SK-N-SH (cell line): ENCODE data around the gene MARVELD1. TPM values are rescaled to one million over a fixed set of nuclear protein-coding genes. Genes with fewer than 3 reads are reported as not detected.

Experiments used
- CTCF ChIA-PET: fragments of 300-600, 350-600 bp; formaldehyde crosslinking; extraction: SDS; loops from one replicate; lab custom pipeline; 2021; lab: Yijun Ruan, JAX
- POLR2A ChIA-PET: fragments of 350-600 bp; sonication (Branson Sonifier 250); formaldehyde crosslinking; extraction: SDS; loops from one replicate; lab custom pipeline; 2020; ENCODE audit warnings: antibody characterized with exemption, inconsistent platforms; lab: Yijun Ruan, JAX
- DNase-seq: peaks from one replicate; pipeline ENCODE4 v3.0.0; 2012
- H2AFZ ChIP-seq: fragments of 200-600 bp; sonication (generic); 2 replicates; pipeline ENCODE4 v1.8.1; 2016; ENCODE audit warnings: antibody characterized with exemption, mild to moderate bottlenecking, low read depth
- H3F3A ChIP-seq: fragments of 200-600 bp; sonication (generic); replicated peaks from 2 replicates; pipeline ENCODE3; 2016; ENCODE audit warnings: antibody characterized with exemption, mild to moderate bottlenecking; ENCODE audit not compliant: insufficient read depth
- H3K27ac ChIP-seq, 2 experiments: fragments of 200-500 bp in 1 of 2; fragments of 200-600 bp in 1 of 2; sonication (Bioruptor generic) in 1 of 2; sonication (generic), shearing (Covaris generic) in 1 of 2; 2 replicates each; pipeline versions ENCODE4 v1.5.1 to v1.6.1; 2014 to 2016; ENCODE audit warnings: low read depth in 2 of 2, inconsistent platforms in 1 of 2, low read length in 1 of 2, mild to moderate bottlenecking in 1 of 2, mixed read lengths in 1 of 2
- H3K27me3 ChIP-seq: fragments of 200-600 bp; sonication (generic), shearing (Covaris generic); 2 replicates; pipeline ENCODE4 v1.6.1; 2016; ENCODE audit warnings: mixed run types; ENCODE audit not compliant: insufficient read depth
- H3K36me3 ChIP-seq, 2 experiments: fragments of 200-500 bp in 1 of 2; fragments of 200-600 bp in 1 of 2; sonication (Bioruptor generic) in 1 of 2; sonication (generic) in 1 of 2; replicated peaks in 1 of 2; 2 replicates each; pipeline versions ENCODE3 to v1.5.1; 2014 to 2016; ENCODE audit warnings: low read length in 1 of 2, mild to moderate bottlenecking in 1 of 2; ENCODE audit not compliant: insufficient read depth in 2 of 2, control insufficient read depth in 1 of 2
- H3K4me1 ChIP-seq, 2 experiments: fragments of 200-500 bp in 1 of 2; fragments of 200-600 bp in 1 of 2; sonication (Bioruptor generic) in 1 of 2; sonication (generic), shearing (Covaris generic) in 1 of 2; 2 replicates each; pipeline versions ENCODE4 v1.5.1 to v1.6.1; 2014 to 2016; ENCODE audit warnings: low read depth in 1 of 2, low read length in 1 of 2, mixed run types in 1 of 2; ENCODE audit not compliant: insufficient read depth in 2 of 2, control insufficient read depth in 1 of 2
- H3K4me2 ChIP-seq: fragments of 200-600 bp; sonication (generic), shearing (Covaris generic); 2 replicates; pipeline ENCODE4 v1.6.1; 2017; ENCODE audit warnings: mixed run types
- H3K4me3 ChIP-seq, 2 experiments: fragments of 200-500 bp in 1 of 2; fragments of 200-600 bp in 1 of 2; sonication (Bioruptor generic) in 1 of 2; sonication (generic), shearing (Covaris generic) in 1 of 2; 2 replicates each; pipeline versions ENCODE4 v1.5.1 to v1.8.1; 2014 to 2016; ENCODE audit warnings: low read depth in 2 of 2, inconsistent platforms in 1 of 2, low read length in 1 of 2, mild to moderate bottlenecking in 1 of 2, mixed read lengths in 1 of 2, moderate library complexity in 1 of 2
- H3K79me2 ChIP-seq: fragments of 200-600 bp; sonication (generic); 2 replicates; pipeline ENCODE4 v1.8.1; 2017; ENCODE audit warnings: mild to moderate bottlenecking; ENCODE audit not compliant: insufficient read depth
- H3K9ac ChIP-seq: fragments of 200-600 bp; sonication (generic); 2 replicates; pipeline ENCODE4 v1.6.1; 2017; ENCODE audit warnings: mixed run types
- H3K9me2 ChIP-seq: fragments of 200-600 bp; sonication (generic); 2 replicates; pipeline ENCODE4 v1.6.1; 2017; ENCODE audit warnings: mixed run types
- H3K9me3 ChIP-seq: fragments of 200-600 bp; sonication (generic); 2 replicates; pipeline ENCODE4 v1.6.1; 2017; ENCODE audit warnings: mixed run types, mild to moderate bottlenecking, moderate library complexity
- H4K20me1 ChIP-seq: fragments of 200-600 bp; sonication (generic); 2 replicates; pipeline ENCODE4 v1.6.1; 2017; ENCODE audit warnings: mild to moderate bottlenecking, mixed run types; ENCODE audit not compliant: insufficient read depth
- CHD2 ChIP-seq: fragments of 150-350 bp; IDR thresholded peaks from 2 replicates; pipeline ENCODE4 v1.6.1; 2018; ENCODE audit warnings: low read length; ENCODE audit not compliant: partially characterized antibody
- ELF1 ChIP-seq: IDR thresholded peaks from 2 replicates; pipeline ENCODE4 v1.4.0; 2012
- FOXJ3 ChIP-seq: sonication (generic); formaldehyde crosslinking; IDR thresholded peaks from 2 replicates; pipeline ENCODE4 v1.5.1; 2020; ENCODE audit warnings: mild to moderate bottlenecking, missing genetic modification reagents
- GABPA ChIP-seq: IDR thresholded peaks from 2 replicates; pipeline ENCODE4 v1.4.0; 2012; ENCODE audit warnings: low read depth, mild to moderate bottlenecking
- JUND ChIP-seq: IDR thresholded peaks from 2 replicates; pipeline ENCODE4 v1.4.0; 2012
- NFIC ChIP-seq: IDR thresholded peaks from 2 replicates; pipeline ENCODE4 v1.4.0; 2012; ENCODE audit warnings: borderline replicate concordance
- RFX5 ChIP-seq: IDR thresholded peaks from 2 replicates; pipeline ENCODE4 v1.6.1; 2012; ENCODE audit warnings: mild to moderate bottlenecking, improper control_type of control experiment, low read length
- SMC3 ChIP-seq: IDR thresholded peaks from 2 replicates; pipeline ENCODE4 v1.6.1; 2012; ENCODE audit warnings: low read depth, low read length, improper control_type of control experiment
- TAF1 ChIP-seq: IDR thresholded peaks from 2 replicates; pipeline ENCODE4 v1.6.1; 2012; ENCODE audit warnings: low read depth, mild to moderate bottlenecking, low read length, moderate library complexity, borderline replicate concordance
- TCF12 ChIP-seq: IDR thresholded peaks from 2 replicates; pipeline ENCODE4 v1.4.0; 2012
- TEAD4 ChIP-seq: IDR thresholded peaks from 2 replicates; pipeline ENCODE4 v1.4.0; 2012; ENCODE audit warnings: mild to moderate bottlenecking, borderline replicate concordance; ENCODE audit not compliant: insufficient read depth
- WGBS: methylation state at CpG from one replicate; pipeline ENCODE4 v1.1.6; 2017; ENCODE audit warnings: low lambda C conversion rate; 5-methylcytosine and 5-hydroxymethylcytosine counted together
- polyA plus RNA-seq, 3 experiments: library from polyadenylated mRNA; depleted of rRNA; stranded (reverse); fragments of >200 nt; gene quantifications; 2 replicates each; pipeline ENCODE4 v1.2.3, GENCODE V29; 2012
- TF ChIP-seq, protein P1 (sequence below): IDR thresholded peaks from 2 replicates; pipeline ENCODE4 v1.4.0; 2012; ENCODE audit warnings: low read depth, borderline replicate concordance
- TF ChIP-seq, protein P2 (sequence below): IDR thresholded peaks from 2 replicates; pipeline ENCODE4 v1.4.0; 2012; ENCODE audit warnings: low read depth
- TF ChIP-seq, protein P3 (sequence below): fragments of 200-600 bp; sonication (generic); IDR thresholded peaks from 2 replicates; pipeline ENCODE4 v1.6.1; 2017; ENCODE audit warnings: antibody characterized with exemption, mild to moderate bottlenecking, moderate library complexity
- TF ChIP-seq, protein P4 (sequence below): IDR thresholded peaks from 2 replicates; pipeline ENCODE4 v1.4.0; 2012; ENCODE audit warnings: low read depth, borderline replicate concordance
- TF ChIP-seq, protein P5 (sequence below): IDR thresholded peaks from 2 replicates; pipeline ENCODE4; 2012

Gene MARVELD1
- polyA plus RNA-seq, 1 of the 3 experiments (the other 2 are of a cell fraction) = 53.0 TPM

DNA sequence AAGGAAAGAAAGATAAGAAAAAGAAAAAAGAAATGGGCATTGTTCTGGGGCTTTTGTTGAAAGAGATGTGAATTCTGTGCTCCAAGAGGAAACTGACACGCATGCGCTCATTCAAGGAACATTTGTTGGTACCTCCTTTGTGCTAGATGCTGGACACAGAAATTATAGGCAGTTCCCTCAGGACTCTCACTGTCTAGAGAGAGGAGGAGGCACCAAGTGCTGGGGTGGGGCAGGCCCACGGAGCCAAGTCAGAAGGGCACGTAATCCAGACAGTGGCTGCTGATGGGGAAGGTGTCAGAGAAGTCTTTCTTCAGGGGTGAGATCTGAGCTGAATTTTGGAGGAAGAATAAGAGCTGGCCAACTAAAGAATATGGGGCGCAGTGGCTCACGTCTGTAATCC lies 20.5 kb downstream of the MARVELD1 start:
- ChIA-PET CTCF (interaction anchor here (1.1 to 15.2 kb wide), 5 partner anchors 11 to 319 kb away, joined by 3 to 687 read pairs (median 26); partner anchors contain the start of genes AVPI1 and MARVELD1), POLR2A (no interaction called here)
- Histone ChIP-seq H3K9me3 (no peaks in the 10 kb centered on the region), H3F3A (no peaks in the 10 kb centered on the region), H3K9me2 (no peaks in the 10 kb centered on the region), H4K20me1 (peaks cover 13% of the 10 kb centered on the region; the same call in 1 of the 2 replicates), H3K79me2 (peaks cover 19% of the 10 kb centered on the region), H3K4me3 (no peak overlapping the region), H3K27me3 (no peaks in the 10 kb centered on the region), H3K9ac (no peak overlapping the region), H2AFZ (no peak overlapping the region), H3K27ac (no peak overlapping the region), H3K36me3 (peaks cover 2 to 3% of the 10 kb centered on the region in 2 experiments), H3K4me1 (peaks cover 0 to 15% of the 10 kb centered on the region in 2 experiments; a peak in 2 of 4 replicates), H3K4me2 (no peak overlapping the region)
- no peak for DNase-seq
- TF ChIP-seq, protein P1, sequence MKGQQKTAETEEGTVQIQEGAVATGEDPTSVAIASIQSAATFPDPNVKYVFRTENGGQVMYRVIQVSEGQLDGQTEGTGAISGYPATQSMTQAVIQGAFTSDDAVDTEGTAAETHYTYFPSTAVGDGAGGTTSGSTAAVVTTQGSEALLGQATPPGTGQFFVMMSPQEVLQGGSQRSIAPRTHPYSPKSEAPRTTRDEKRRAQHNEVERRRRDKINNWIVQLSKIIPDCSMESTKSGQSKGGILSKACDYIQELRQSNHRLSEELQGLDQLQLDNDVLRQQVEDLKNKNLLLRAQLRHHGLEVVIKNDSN = no peak
- TF ChIP-seq, protein P2, sequence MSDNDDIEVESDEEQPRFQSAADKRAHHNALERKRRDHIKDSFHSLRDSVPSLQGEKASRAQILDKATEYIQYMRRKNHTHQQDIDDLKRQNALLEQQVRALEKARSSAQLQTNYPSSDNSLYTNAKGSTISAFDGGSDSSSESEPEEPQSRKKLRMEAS = no peak
- no peak for TF ChIP-seq RFX5
- WGBS = 81% methylated on average over 6 of the region's 6 CpGs

DNA sequence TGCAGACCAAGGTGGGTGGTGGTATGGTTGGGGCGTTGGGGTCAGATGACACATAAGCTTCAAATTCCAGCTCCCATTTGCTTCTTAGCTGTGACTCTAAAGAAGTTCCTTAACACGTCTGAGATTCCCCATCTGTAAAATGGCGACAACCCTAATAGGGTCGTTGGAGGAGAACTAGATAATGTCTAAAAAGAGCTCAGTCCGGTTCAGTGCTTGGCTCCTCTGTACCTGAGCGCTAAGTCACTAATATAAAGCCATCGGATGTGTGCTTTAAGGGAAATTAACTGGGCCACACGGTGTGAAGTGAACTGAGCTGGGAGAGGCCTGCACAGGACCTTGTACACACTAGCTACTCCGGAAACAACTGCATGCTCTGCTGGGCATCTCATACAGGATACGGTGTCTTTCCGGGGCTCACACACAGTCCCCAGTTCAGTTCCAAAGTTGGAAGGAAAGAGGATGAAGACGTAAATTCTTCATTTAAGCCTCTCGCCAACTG lies 22.9 kb downstream of the MARVELD1 start:
- Histone ChIP-seq H3K4me2 (no peak overlapping the region), H3K4me3 (peak overlapping the region in 1 of 2 experiments; percentile 94; a peak in 1 of 4 replicates)

More for the DNA sequence above, 22.9 kb downstream of the MARVELD1 start:
- Histone ChIP-seq H3K27ac (peak overlapping the region in 1 of 2 experiments; percentile 61; a peak in 2 of 4 replicates), H3K4me1 (peaks cover 0 to 15% of the 10 kb centered on the region in 2 experiments; a peak in 2 of 4 replicates), H3K9ac (no peak overlapping the region), H3K79me2 (peaks cover 44% of the 10 kb centered on the region), H3K9me3 (no peaks in the 10 kb centered on the region), H3K36me3 (peaks cover 18 to 19% of the 10 kb centered on the region in 2 experiments), H3K27me3 (no peaks in the 10 kb centered on the region), H3K9me2 (no peaks in the 10 kb centered on the region), H3F3A (no peaks in the 10 kb centered on the region), H4K20me1 (peaks cover 20% of the 10 kb centered on the region), H2AFZ (peak overlapping the region; percentile 83)
- TF ChIP-seq, protein P3, sequence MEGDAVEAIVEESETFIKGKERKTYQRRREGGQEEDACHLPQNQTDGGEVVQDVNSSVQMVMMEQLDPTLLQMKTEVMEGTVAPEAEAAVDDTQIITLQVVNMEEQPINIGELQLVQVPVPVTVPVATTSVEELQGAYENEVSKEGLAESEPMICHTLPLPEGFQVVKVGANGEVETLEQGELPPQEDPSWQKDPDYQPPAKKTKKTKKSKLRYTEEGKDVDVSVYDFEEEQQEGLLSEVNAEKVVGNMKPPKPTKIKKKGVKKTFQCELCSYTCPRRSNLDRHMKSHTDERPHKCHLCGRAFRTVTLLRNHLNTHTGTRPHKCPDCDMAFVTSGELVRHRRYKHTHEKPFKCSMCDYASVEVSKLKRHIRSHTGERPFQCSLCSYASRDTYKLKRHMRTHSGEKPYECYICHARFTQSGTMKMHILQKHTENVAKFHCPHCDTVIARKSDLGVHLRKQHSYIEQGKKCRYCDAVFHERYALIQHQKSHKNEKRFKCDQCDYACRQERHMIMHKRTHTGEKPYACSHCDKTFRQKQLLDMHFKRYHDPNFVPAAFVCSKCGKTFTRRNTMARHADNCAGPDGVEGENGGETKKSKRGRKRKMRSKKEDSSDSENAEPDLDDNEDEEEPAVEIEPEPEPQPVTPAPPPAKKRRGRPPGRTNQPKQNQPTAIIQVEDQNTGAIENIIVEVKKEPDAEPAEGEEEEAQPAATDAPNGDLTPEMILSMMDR = no peak
- TF ChIP-seq, protein P4, sequence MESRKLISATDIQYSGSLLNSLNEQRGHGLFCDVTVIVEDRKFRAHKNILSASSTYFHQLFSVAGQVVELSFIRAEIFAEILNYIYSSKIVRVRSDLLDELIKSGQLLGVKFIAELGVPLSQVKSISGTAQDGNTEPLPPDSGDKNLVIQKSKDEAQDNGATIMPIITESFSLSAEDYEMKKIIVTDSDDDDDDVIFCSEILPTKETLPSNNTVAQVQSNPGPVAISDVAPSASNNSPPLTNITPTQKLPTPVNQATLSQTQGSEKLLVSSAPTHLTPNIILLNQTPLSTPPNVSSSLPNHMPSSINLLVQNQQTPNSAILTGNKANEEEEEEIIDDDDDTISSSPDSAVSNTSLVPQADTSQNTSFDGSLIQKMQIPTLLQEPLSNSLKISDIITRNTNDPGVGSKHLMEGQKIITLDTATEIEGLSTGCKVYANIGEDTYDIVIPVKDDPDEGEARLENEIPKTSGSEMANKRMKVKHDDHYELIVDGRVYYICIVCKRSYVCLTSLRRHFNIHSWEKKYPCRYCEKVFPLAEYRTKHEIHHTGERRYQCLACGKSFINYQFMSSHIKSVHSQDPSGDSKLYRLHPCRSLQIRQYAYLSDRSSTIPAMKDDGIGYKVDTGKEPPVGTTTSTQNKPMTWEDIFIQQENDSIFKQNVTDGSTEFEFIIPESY = no peak
- TF ChIP-seq TCF12 (no peak), FOXJ3 (no peak), TAF1 (no peak), JUND (no peak), TEAD4 (no peak), GABPA (no peak), NFIC (no peak), SMC3 (no peak), ELF1 (no peak), CHD2 (no peak)
- TF ChIP-seq, protein P5, sequence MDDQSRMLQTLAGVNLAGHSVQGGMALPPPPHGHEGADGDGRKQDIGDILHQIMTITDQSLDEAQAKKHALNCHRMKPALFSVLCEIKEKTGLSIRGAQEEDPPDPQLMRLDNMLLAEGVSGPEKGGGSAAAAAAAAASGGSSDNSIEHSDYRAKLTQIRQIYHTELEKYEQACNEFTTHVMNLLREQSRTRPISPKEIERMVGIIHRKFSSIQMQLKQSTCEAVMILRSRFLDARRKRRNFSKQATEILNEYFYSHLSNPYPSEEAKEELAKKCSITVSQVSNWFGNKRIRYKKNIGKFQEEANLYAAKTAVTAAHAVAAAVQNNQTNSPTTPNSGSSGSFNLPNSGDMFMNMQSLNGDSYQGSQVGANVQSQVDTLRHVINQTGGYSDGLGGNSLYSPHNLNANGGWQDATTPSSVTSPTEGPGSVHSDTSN = no peak
- TF ChIP-seq, protein P2 = no peak
- CTCF ChIA-PET = interaction anchor here (0.9 to 15.2 kb wide), 7 partner anchors 11 to 309 kb away, joined by 3 to 687 read pairs (median 6); partner anchors contain the start of genes AVPI1 and MARVELD1
- no peak for DNase-seq
- POLR2A ChIA-PET = interaction anchor here (0.8 to 1.8 kb wide), 2 partner anchors 22 to 49 kb away, joined by 4 to 5 read pairs; partner anchors contain the start of gene AVPI1
- 79% methylated on average over 13 of the region's 13 CpGs for WGBS
